ENCODE results near the gene KIF23.

GRCh38 chr15:69486481-69487110 lies 72.4 kb downstream of the KIF23 start:
- TF ChIP-seq CTCF (conservative IDR thresholded peaks at IDR 0.05 in 1 of 2, IDR thresholded peaks at IDR 0.05 in 1 of 2; ENCODE audit: low read depth in 1 of 2, low read length in 2 of 2) = no peak
- TF ChIP-seq EZH2 (IDR thresholded peaks at IDR 0.05; ENCODE audit: low read length, missing control alignments) = no peak

All from fibroblast of lung (primary cell).